HepG2 (cell line): Measurements from ENCODE around the gene MAMDC2. TPM values are rescaled to one million over a fixed set of nuclear protein-coding genes. Genes with fewer than 3 reads are reported as not detected.

Source experiments
- ATAC-seq: fragments of 200-7000 bp; cut with Tn5 transposase; 3 replicates; pipeline ENCODE4 v1.9.1; 2020; ENCODE audit warnings: mild to moderate bottlenecking, moderate library complexity
- BruUV-seq: library from RNA; stranded (reverse); fragments of 400-500 nt; replicated peaks from 2 replicates; lab custom pipeline; 2021; lab: Mats Ljungman, UMichigan
- CTCF ChIA-PET: fragments of 300-600 bp; formaldehyde crosslinking; extraction: SDS; loops from one replicate; lab custom pipeline; 2021; ENCODE audit warnings: low total read pairs, inconsistent platforms, low intra/inter-chr PET ratio; lab: Yijun Ruan, JAX
- POLR2A ChIA-PET: fragments of 350-600 bp; sonication (Branson Sonifier 250); formaldehyde crosslinking; loops from one replicate; lab custom pipeline; 2020; ENCODE audit warnings: antibody characterized with exemption, inconsistent platforms; lab: Yijun Ruan, JAX
- DNase-seq: peaks from one replicate; pipeline ENCODE4 v3.0.0-alpha.2; 2015; ENCODE audit warnings: low spot score
- FAIRE-seq: peaks from 3 replicates; lab custom pipeline; 2011; peaks lifted over from hg19 to GRCh38; lab: Jason Lieb, UNC
- H2AFZ ChIP-seq: one replicate; pipeline ENCODE4 v1.6.1; 2011; ENCODE audit warnings: low read length, inconsistent platforms
- H3K27ac ChIP-seq: fragments of 300-600 bp; 3 replicates; pipeline ENCODE4 v1.8.0; 2011; ENCODE audit warnings: mixed run types, mild to moderate bottlenecking, mixed read lengths, low read length, inconsistent platforms; ENCODE audit not compliant: insufficient read depth; ENCODE audit errors: extremely low read length
- H3K27me3 ChIP-seq, 2 experiments: fragments of 200-600 bp in 1 of 2; 2 replicates in 1 of 2; 3 replicates in 1 of 2; pipeline versions ENCODE4 v1.6.0 to v1.8.0; 2011; ENCODE audit warnings: low read length in 2 of 2, mild to moderate bottlenecking in 2 of 2, moderate library complexity in 2 of 2, inconsistent platforms in 1 of 2; ENCODE audit not compliant: insufficient read depth in 2 of 2, control insufficient read depth in 1 of 2
- H3K36me3 ChIP-seq, 2 experiments: fragments of 200-600 bp in 1 of 2; replicated peaks in 1 of 2; 2 replicates in 1 of 2; 3 replicates in 1 of 2; pipeline versions ENCODE4 v1.5.1 to v1.8.0; 2011; ENCODE audit warnings: low read length in 2 of 2, inconsistent platforms in 1 of 2; ENCODE audit not compliant: insufficient read depth in 2 of 2, control insufficient read depth in 1 of 2
- H3K4me1 ChIP-seq: 2 replicates; pipeline ENCODE4 v1.5.1; 2012; ENCODE audit warnings: low read length, inconsistent platforms; ENCODE audit not compliant: insufficient read depth
- H3K4me2 ChIP-seq: 2 replicates; pipeline ENCODE4 v1.6.0; 2011; ENCODE audit warnings: low read depth, low read length, inconsistent platforms
- H3K4me3 ChIP-seq, 3 experiments: fragments of 200-600 bp in 1 of 3; sonication (generic), shearing (Covaris generic) in 1 of 3; replicated peaks in 1 of 3; 2 replicates each; pipeline ENCODE4 v1.5.1; 2011 to 2016; ENCODE audit warnings: low read length in 3 of 3, inconsistent platforms in 2 of 3, low read depth in 2 of 3, mild to moderate bottlenecking in 2 of 3, control low read depth in 1 of 3, mixed read lengths in 1 of 3; ENCODE audit not compliant: insufficient read depth in 1 of 3
- H3K79me2 ChIP-seq: one replicate; pipeline ENCODE4 v1.6.1; 2011; ENCODE audit warnings: low read length, inconsistent platforms; ENCODE audit not compliant: insufficient read depth
- H3K9ac ChIP-seq: 2 replicates; pipeline ENCODE4 v1.6.0; 2011; ENCODE audit warnings: mild to moderate bottlenecking, low read depth, low read length, inconsistent platforms; ENCODE audit not compliant: insufficient read depth
- H3K9me3 ChIP-seq: 2 replicates; pipeline ENCODE4 v1.5.1; 2012; ENCODE audit warnings: mild to moderate bottlenecking, low read length
- H4K20me1 ChIP-seq: 2 replicates; pipeline ENCODE4 v1.6.0; 2011; ENCODE audit warnings: inconsistent platforms, mild to moderate bottlenecking, low read length, moderate library complexity; ENCODE audit not compliant: insufficient read depth
- BATF2 ChIP-seq: sonication (generic); formaldehyde crosslinking; IDR thresholded peaks from 2 replicates; pipeline ENCODE4 v1.8.0; 2022; ENCODE audit warnings: mild to moderate bottlenecking, missing genetic modification reagents, moderate library complexity
- IRF1 ChIP-seq: sonication (generic); formaldehyde crosslinking; IDR thresholded peaks from 2 replicates; pipeline ENCODE4 v1.4.0; 2020; ENCODE audit warnings: low read depth, mild to moderate bottlenecking, missing genetic modification reagents
- KDM2A ChIP-seq: sonication (generic); formaldehyde crosslinking; IDR thresholded peaks from 2 replicates; pipeline ENCODE4 v1.4.0; 2020; ENCODE audit warnings: low read depth, missing genetic modification reagents, borderline replicate concordance
- MATR3 ChIP-seq: sonication (generic); formaldehyde crosslinking; IDR thresholded peaks from 2 replicates; pipeline ENCODE4 v1.4.0; 2020; ENCODE audit warnings: missing genetic modification reagents
- RARA ChIP-seq: IDR thresholded peaks from 2 replicates; pipeline ENCODE4 v1.6.1; 2016; ENCODE audit warnings: missing genetic modification reagents, missing compliant biosample characterization
- RFX1 ChIP-seq: fragments of 450-650 bp; IDR thresholded peaks from 2 replicates; pipeline ENCODE4 v1.6.1; 2017
- RNF219 ChIP-seq: sonication (generic); formaldehyde crosslinking; IDR thresholded peaks from 2 replicates; pipeline ENCODE4 v1.5.0; 2020; ENCODE audit warnings: mild to moderate bottlenecking, missing genetic modification reagents
- ZBTB33 ChIP-seq: sonication (generic); formaldehyde crosslinking; IDR thresholded peaks from 2 replicates; pipeline ENCODE4 v1.4.0; 2020; ENCODE audit warnings: missing genetic modification reagents
- ZNF253 ChIP-seq: sonication (generic); formaldehyde crosslinking; IDR thresholded peaks from 2 replicates; pipeline ENCODE4 v1.8.0; 2022; ENCODE audit warnings: mild to moderate bottlenecking, missing genetic modification reagents, borderline replicate concordance
- ZNF576 ChIP-seq: sonication (generic); formaldehyde crosslinking; IDR thresholded peaks from 2 replicates; pipeline ENCODE4 v1.4.0; 2020; ENCODE audit warnings: mild to moderate bottlenecking, missing genetic modification reagents
- ZNF691 ChIP-seq: sonication (generic); formaldehyde crosslinking; IDR thresholded peaks from 2 replicates; pipeline ENCODE4 v1.4.0; 2020; ENCODE audit warnings: missing genetic modification reagents, low read depth, mild to moderate bottlenecking, borderline replicate concordance
- WGBS: methylation state at CpG from one replicate; pipeline ENCODE4 v1.1.6; 2017; ENCODE audit warnings: low lambda C conversion rate; 5-methylcytosine and 5-hydroxymethylcytosine counted together
- in situ Hi-C: cut with HindIII; loops from 2 replicates; pipeline ENCODE4 v1.10.0; 2017; ENCODE audit warnings: low pct_unique_long_range_greater_than_20kb; ENCODE audit not compliant: extremely low pct_ligation_motif_present
- intact Hi-C: fragments of 100-400 bp; cut with micrococcal nuclease; formaldehyde crosslinking; loops from one replicate; pipeline ENCODE4 v1.10.0; 2022; ENCODE audit not compliant: unreplicated experiment
- polyA plus RNA-seq, 8 experiments: library from polyadenylated mRNA; depleted of rRNA in 3 of 8; stranded (reverse) in 7 of 8; unstranded in 1 of 8; fragments of >200 nt; fragmentation: Illumina TruSeq in 4 of 8; extraction: Trizol in 4 of 8; gene quantifications; 2 replicates each; pipeline versions ENCODE4 v1.2.1 to v1.2.3, GENCODE V29; 2011 to 2016; ENCODE audit warnings: low read depth in 4 of 8, missing spikeins in 1 of 8, mixed read lengths in 1 of 8; ENCODE audit not compliant: insufficient read depth in 1 of 8
- total RNA-seq, 5 experiments: library from RNA; depleted of rRNA; stranded (reverse); fragments of >200 nt; fragmentation: Illumina TruSeq; extraction: Trizol; gene quantifications; 2 replicates each; pipeline ENCODE4 v1.2.3, GENCODE V29; 2016; ENCODE audit warnings: low read depth in 1 of 5

MAMDC2 gene
- total and polyA plus RNA-seq, 2 of the 13 experiments (the other 11 are each of a cell fraction or from before 2014, with no cell fraction given) = not detected

- Histone ChIP-seq H4K20me1 (no peaks in the 10 kb centered on the region), H3K36me3 (no peaks in the 10 kb centered on the region), H3K4me3 (no peak overlapping the region), H3K9me3 (no peaks in the 10 kb centered on the region), H3K4me2 (no peak overlapping the region), H2AFZ (no peak overlapping the region), H3K27ac (no peak overlapping the region), H3K27me3 (peaks cover 0 to 1% of the 10 kb centered on the region in 2 experiments; a peak in 1 of 5 replicates), H3K9ac (no peak overlapping the region), H3K4me1 (no peaks in the 10 kb centered on the region), H3K79me2 (no peaks in the 10 kb centered on the region)
- FAIRE-seq (no peak), DNase-seq (no peak), ATAC-seq (no peak)
- 7% methylated on average over 1 of the region's 1 CpG for WGBS
- in situ Hi-C loops (no loop called here), intact Hi-C loops (no loop called here)
- BruUV-seq = no TSS peak
- ChIA-PET POLR2A (no interaction called here), CTCF (no interaction called here)
- TF ChIP-seq RNF219 (CRISPR knock-in tag) (no peak), BATF2 (CRISPR knock-in tag) (no peak), KDM2A (no peak), RARA (no peak), ZBTB33 (CRISPR knock-in tag) (no peak), MATR3 (CRISPR knock-in tag) (no peak), ZNF691 (CRISPR knock-in tag) (no peak), RFX1 (no peak), ZNF576 (CRISPR knock-in tag) (no peak), ZNF253 (CRISPR knock-in tag) (no peak), IRF1 (CRISPR knock-in tag) (no peak)
Measured at GRCh38 chr9:69995846-69996245, 47.8 kb upstream of the MAMDC2 start.
